PC-9 (cell line): ENCODE measurements around the gene CSNK1A1L.

Source experiments
- EZH2 ChIP-seq: fragments of 200-600 bp; sonication (generic); IDR thresholded peaks from 2 replicates; pipeline ENCODE4 v1.8.0; 2017; ENCODE audit warnings: antibody characterized with exemption, low read depth
- TF ChIP-seq, protein P1 (sequence below): fragments of 200-600 bp; sonication (generic); conservative IDR thresholded peaks from 2 replicates; pipeline ENCODE4 v1.6.1; 2017; ENCODE audit warnings: mixed run types, antibody characterized with exemption, mild to moderate bottlenecking, moderate library complexity

DNA sequence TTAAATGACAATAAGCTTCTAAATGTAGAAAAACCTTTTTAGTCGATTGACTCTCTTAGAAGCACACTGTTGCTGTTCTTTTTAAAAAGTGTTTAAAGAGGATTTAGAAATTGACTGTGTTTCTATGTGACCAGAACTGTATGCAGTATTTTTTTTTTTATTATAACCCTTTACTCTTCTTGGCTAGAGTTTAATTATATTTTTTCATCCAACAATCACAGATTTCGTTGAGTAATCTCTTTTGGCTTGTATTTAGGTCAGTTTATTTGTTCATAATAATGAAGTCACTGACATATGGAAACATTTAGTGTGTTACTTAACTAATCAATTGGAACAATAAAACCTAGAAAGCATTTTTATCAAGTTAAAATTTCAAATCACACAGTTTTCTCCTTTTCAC, 19.9 kb downstream of the CSNK1A1L start:
- no peak for TF ChIP-seq EZH2
- TF ChIP-seq, protein P1, sequence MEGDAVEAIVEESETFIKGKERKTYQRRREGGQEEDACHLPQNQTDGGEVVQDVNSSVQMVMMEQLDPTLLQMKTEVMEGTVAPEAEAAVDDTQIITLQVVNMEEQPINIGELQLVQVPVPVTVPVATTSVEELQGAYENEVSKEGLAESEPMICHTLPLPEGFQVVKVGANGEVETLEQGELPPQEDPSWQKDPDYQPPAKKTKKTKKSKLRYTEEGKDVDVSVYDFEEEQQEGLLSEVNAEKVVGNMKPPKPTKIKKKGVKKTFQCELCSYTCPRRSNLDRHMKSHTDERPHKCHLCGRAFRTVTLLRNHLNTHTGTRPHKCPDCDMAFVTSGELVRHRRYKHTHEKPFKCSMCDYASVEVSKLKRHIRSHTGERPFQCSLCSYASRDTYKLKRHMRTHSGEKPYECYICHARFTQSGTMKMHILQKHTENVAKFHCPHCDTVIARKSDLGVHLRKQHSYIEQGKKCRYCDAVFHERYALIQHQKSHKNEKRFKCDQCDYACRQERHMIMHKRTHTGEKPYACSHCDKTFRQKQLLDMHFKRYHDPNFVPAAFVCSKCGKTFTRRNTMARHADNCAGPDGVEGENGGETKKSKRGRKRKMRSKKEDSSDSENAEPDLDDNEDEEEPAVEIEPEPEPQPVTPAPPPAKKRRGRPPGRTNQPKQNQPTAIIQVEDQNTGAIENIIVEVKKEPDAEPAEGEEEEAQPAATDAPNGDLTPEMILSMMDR, result no peak
